Placental pericyte (primary cell): ENCODE results near the gene GMFB. TPM values are rescaled to one million over a fixed set of nuclear protein-coding genes. Genes with fewer than 3 reads are reported as not detected.

ENCODE experiments used
- total RNA-seq: library from RNA; depleted of rRNA; stranded (reverse); fragments of >200 nt; gene quantifications from 2 replicates; pipeline ENCODE4 v1.2.3, GENCODE V29; 2012

The GMFB gene
- 72.9 and 114 TPM in 2 replicates for total RNA-seq

DNA sequence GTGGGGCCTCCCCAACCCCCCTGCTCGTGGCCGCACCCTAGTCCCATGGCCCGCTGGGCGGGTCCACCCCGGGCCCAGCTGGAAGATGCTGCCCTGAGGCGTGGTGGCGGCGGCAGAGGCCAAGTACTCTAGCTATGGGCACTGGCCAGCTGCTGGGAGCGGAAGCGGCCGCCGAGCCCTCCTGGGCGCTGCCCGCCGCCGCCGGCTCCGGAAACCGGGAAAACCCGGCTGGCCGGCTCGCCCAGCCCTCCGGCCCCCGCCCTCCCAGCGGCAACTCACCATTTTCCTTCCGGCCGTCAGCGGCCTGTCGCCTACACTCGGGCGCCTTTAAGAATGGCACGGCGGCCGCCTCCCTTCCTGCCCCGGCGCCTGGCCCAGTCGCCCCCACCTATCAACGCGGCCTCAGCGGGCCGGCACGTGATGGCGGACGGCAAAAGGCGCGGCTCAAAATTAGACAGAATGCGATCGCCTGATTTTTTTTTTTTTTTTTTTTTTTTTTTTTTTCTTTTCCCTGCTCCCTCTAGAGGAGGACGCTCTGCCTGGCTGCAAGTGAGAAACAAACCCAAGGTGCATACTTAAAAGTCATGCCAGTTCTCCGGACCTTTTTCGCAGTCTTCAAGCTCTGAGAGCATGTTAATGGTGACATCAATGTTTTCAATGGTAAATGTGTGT lies at the start of gene GMFB:
GMFB (minus strand) TSS at position 335 of the 672 bp plus-strand sequence; CDS start at position 282, 53 bp downstream.

GRCh38 chr14:54509546-54510501 lies 21.0 kb upstream of the GMFB start, which contains the start of gene CGRRF1:
Gene CGRRF1 (plus strand): TSS chr14:54509906. CDS start chr14:54509960, 54 bp downstream.

GRCh38 chr14:54440873-54441868 lies 47.6 kb downstream of the GMFB start, which contains the start of gene CNIH1:
Gene CNIH1 (minus strand): TSS chr14:54441374. CDS start chr14:54441327, 47 bp downstream.

Other genes starting within 250 kb of the GMFB start
- 3.9 and 35.1 TPM in 2 replicates for gene CDKN3, start 92.0 kb downstream of the GMFB start, total RNA-seq
- 120 and 207 TPM in 2 replicates for gene CNIH1, start 47.6 kb downstream of the GMFB start, total RNA-seq
- 9.4 and 14.5 TPM in 2 replicates for gene CGRRF1, start 20.9 kb upstream of the GMFB start, total RNA-seq
- gene SAMD4A, start 78.1 kb upstream of the GMFB start, total RNA-seq = 24.9 and 38.5 TPM in 2 replicates